H1 (cell line): ENCODE measurements around the gene MMGT1. TPM values are rescaled to one million over a fixed set of nuclear protein-coding genes. Genes with fewer than 3 reads are reported as not detected.

Experiments used
- BRCA1 ChIP-seq: IDR thresholded peaks from 2 replicates; pipeline ENCODE4 v1.6.1; 2012; ENCODE audit warnings: low read depth, low read length, improper control_type of control experiment
- CHD1 ChIP-seq: IDR thresholded peaks from 2 replicates; pipeline ENCODE4 v1.6.1; 2012; ENCODE audit warnings: low read depth, low read length, improper control_type of control experiment
- CHD7 ChIP-seq: fragments of 300-600 bp; sonication (generic); IDR thresholded peaks from 2 replicates; pipeline ENCODE4 v1.7.1; 2012; ENCODE audit warnings: low read length, moderate library complexity, mild to moderate bottlenecking, inconsistent platforms; ENCODE audit not compliant: insufficient replicate concordance
- CTBP2 ChIP-seq: IDR thresholded peaks from 2 replicates; pipeline ENCODE4 v1.7.0; 2011; ENCODE audit warnings: borderline replicate concordance, mild to moderate bottlenecking, moderate library complexity, mixed read lengths, low read length; ENCODE audit not compliant: insufficient read depth, insufficient read length
- EGR1 ChIP-seq: IDR thresholded peaks from 2 replicates; pipeline ENCODE4 v1.6.1; 2011; ENCODE audit warnings: low read depth, low read length, borderline replicate concordance
- KDM1A ChIP-seq: fragments of 200-600, 300-600 bp; sonication (generic); IDR thresholded peaks from 2 replicates; pipeline ENCODE4 v1.7.1; 2016; ENCODE audit warnings: mild to moderate bottlenecking, low read length, borderline replicate concordance
- KDM5A ChIP-seq: fragments of 200-600 bp; IDR thresholded peaks from 2 replicates; pipeline ENCODE4 v1.7.1; 2012; ENCODE audit warnings: mild to moderate bottlenecking, low read length, inconsistent platforms, mixed read lengths
- NRF1 ChIP-seq: IDR thresholded peaks from 2 replicates; pipeline ENCODE4 v1.6.1; 2011; ENCODE audit warnings: mild to moderate bottlenecking, low read depth, low read length, improper control_type of control experiment
- POLR2AphosphoS5 ChIP-seq: IDR thresholded peaks from 2 replicates; pipeline ENCODE4 v1.6.1; 2011; ENCODE audit warnings: low read depth, low read length
- POU5F1 ChIP-seq: IDR thresholded peaks from 2 replicates; pipeline ENCODE4 v1.6.1; 2011; ENCODE audit warnings: low read depth, mild to moderate bottlenecking, low read length, moderate library complexity
- RNF2 ChIP-seq: fragments of 200-900, 300-1000 bp; sonication (generic); IDR thresholded peaks from 2 replicates; pipeline ENCODE4 v1.7.1; 2016; ENCODE audit warnings: borderline replicate concordance, low read depth, mild to moderate bottlenecking, antibody characterized with exemption, low read length; ENCODE audit not compliant: poor library complexity, severe bottlenecking; ENCODE audit errors: missing control alignments
- RXRA ChIP-seq: IDR thresholded peaks from 2 replicates; pipeline ENCODE4 v1.6.1; 2011; ENCODE audit warnings: low read depth, mild to moderate bottlenecking, low read length, moderate library complexity; ENCODE audit not compliant: insufficient read depth
- polyA plus RNA-seq, 7 experiments: library from polyadenylated mRNA; depleted of rRNA in 3 of 7; stranded (reverse) in 5 of 7; unstranded in 2 of 7; fragments of >200 nt in 5 of 7; fragments of 200-250 nt in 2 of 7; gene quantifications; 1 replicate in 5 of 7; 2 replicates in 1 of 7; 4 replicates in 1 of 7; pipeline versions ENCODE4 v1.2.1 to v1.2.3, GENCODE V29; 2011 to 2013; ENCODE audit warnings: missing spikeins in 2 of 7, mixed read lengths in 2 of 7
- total RNA-seq: library from RNA; stranded (reverse); fragmentation: NEBNext Ultra II Directional; extraction: Animal tissue kit (Norgen Biotek cat#: 25700); gene quantifications from 2 replicates; pipeline ENCODE4 v1.2.1, GENCODE V29; 2021

MMGT1 gene
- total and polyA plus RNA-seq, 2 of the 8 experiments (the other 6 are each of a cell fraction or from before 2014, with no cell fraction given): 10.0 to 20.5 TPM

- no peak for TF ChIP-seq CHD7
- TF ChIP-seq EGR1: no peak
- no peak for TF ChIP-seq CTBP2
- TF ChIP-seq NRF1: no peak
- no peak for TF ChIP-seq KDM5A
- no peak for TF ChIP-seq CHD1
- no peak for TF ChIP-seq POLR2AphosphoS5
- no peak for TF ChIP-seq RNF2
- no peak for TF ChIP-seq POU5F1
- TF ChIP-seq BRCA1: no peak
- TF ChIP-seq KDM1A: no peak
- no peak for TF ChIP-seq RXRA
These were observed 48.1 kb upstream of the MMGT1 start (continued) for GRCh38 chrX:136021903-136022302.
